Psoas muscle (tissue), 8 donors: ENCODE results near the gene NNT. TPM values are rescaled to one million over a fixed set of nuclear protein-coding genes. Genes with fewer than 3 reads are reported as not detected.
"Not testable (repeated sequence)": the region's sequence is repeated elsewhere in the genome, so short reads cannot be mapped to it uniquely, and the experiment has no call there.

Source experiments
- ATAC-seq, 4 donors: fragments of 200-7000 bp; cut with Tn5 transposase; one replicate each; pipeline ENCODE4 v1.9.1; 2020; ENCODE audit warnings: moderate library complexity in 3 of 4, mild to moderate bottlenecking in 2 of 4
- DNase-seq, 2 donors: peaks; one replicate each; pipeline ENCODE4 v3.0.0-alpha.2; 2020
- H3K27ac ChIP-seq: fragments of 200-600 bp; one replicate; pipeline ENCODE4 v1.8.0; 2022
- H3K27me3 ChIP-seq, 3 donors: fragments of 200-600 bp in 1 of 3; one replicate each; pipeline versions ENCODE4 v1.6.1 to v1.8.0; 2013 to 2022; ENCODE audit warnings: low read length in 2 of 3, mild to moderate bottlenecking in 2 of 3, moderate library complexity in 1 of 3; ENCODE audit not compliant: insufficient read depth in 3 of 3
- H3K36me3 ChIP-seq, 2 donors: fragments of 200-600 bp in 1 of 2; one replicate each; pipeline versions ENCODE4 v1.6.1 to v1.8.0; 2013 to 2022; ENCODE audit warnings: low read depth in 1 of 2, mild to moderate bottlenecking in 1 of 2, moderate library complexity in 1 of 2; ENCODE audit not compliant: insufficient read depth in 1 of 2
- H3K4me1 ChIP-seq: fragments of 200-600 bp; one replicate; pipeline ENCODE4 v1.8.0; 2022
- H3K4me3 ChIP-seq: fragments of 200-600 bp; one replicate; pipeline ENCODE4 v1.8.0; 2022; ENCODE audit warnings: mild to moderate bottlenecking
- H3K9me3 ChIP-seq: fragments of 200-600 bp; one replicate; pipeline ENCODE4 v1.8.0; 2022
- WGBS, 3 donors: extraction: QIAGEN DNeasy Blood & Tissue Kit; methylation state at CpG; one replicate each; pipeline versions ENCODE4 v1.1.6 to v1.1.7; 2013; 5-methylcytosine and 5-hydroxymethylcytosine counted together
- intact Hi-C, 2 donors: fragments of 100-400 bp; cut with DNase I; formaldehyde crosslinking; loops; one replicate each; pipeline versions ENCODE4 v1.11.0 to v1.14.2; 2022
- polyA plus RNA-seq, 3 donors: library from polyadenylated mRNA; stranded (reverse); fragments of 200-250 nt; gene quantifications; one replicate each; pipeline ENCODE4 v1.2.3, GENCODE V29; 2013
- total RNA-seq, 4 donors: library from RNA; stranded (reverse); fragmentation: NEBNext Ultra II Directional in 2 of 4; extraction: Animal tissue kit (Norgen Biotek cat#: 25700) in 2 of 4; gene quantifications; one replicate each; pipeline versions ENCODE4 v1.2.1 to v1.2.4, GENCODE V29; 2021 to 2023
- TF ChIP-seq, protein P1 (sequence below): fragments of 200-600 bp; IDR thresholded peaks from one replicate; pipeline ENCODE4 v1.8.0; 2022; ENCODE audit warnings: antibody characterized with exemption
- donor health status: healthy with polysubstance abuse.
- donor health status: DM: no; HTN: no; CAD: no; lungs with moderate emphysema.
- donor health status: Bipolar disorder and iron deficiency.
- donor health status: healthy.
- donor health status: DM: yes; HTN: yes; CAD: no.
- donor health status: DM: no; HTN: no; CAD: no.
- donor health status: DM: no; HTN: no; CAD: no.
- donor health status: DM: yes; HTN: yes; CAD: no.

The NNT gene
- total and polyA plus RNA-seq, 7 donors: 108 to 442 (median 216) TPM

DNA sequence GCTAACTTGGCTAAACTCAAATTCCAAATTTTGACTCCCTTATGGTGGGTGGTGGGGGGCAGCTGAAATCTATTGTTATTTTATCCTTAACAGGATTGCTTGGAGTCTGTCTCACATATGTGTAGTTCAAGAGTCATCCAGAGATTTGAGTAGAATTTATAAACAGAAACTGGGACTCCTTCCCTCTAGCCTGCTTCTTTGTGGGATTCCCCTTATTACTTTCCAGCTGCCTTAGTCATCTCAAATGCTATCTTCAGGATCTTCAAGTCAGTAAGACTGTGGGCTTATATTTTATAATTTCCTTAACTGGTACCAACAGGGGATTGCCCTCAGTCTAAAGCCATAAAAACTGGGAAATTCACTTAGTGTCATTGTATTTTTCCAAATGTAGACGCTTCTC, 55.5 kb downstream of the NNT start:
- DNase-seq (no peak), ATAC-seq (peak in 2 of 4 donors; percentile 17 to 32)
- H3K4me3 ChIP-seq: no peak overlapping the region
- peaks cover 4 to 81% of the 10 kb centered on the region in 2 donors for H3K36me3 ChIP-seq
- TF ChIP-seq, protein P1, sequence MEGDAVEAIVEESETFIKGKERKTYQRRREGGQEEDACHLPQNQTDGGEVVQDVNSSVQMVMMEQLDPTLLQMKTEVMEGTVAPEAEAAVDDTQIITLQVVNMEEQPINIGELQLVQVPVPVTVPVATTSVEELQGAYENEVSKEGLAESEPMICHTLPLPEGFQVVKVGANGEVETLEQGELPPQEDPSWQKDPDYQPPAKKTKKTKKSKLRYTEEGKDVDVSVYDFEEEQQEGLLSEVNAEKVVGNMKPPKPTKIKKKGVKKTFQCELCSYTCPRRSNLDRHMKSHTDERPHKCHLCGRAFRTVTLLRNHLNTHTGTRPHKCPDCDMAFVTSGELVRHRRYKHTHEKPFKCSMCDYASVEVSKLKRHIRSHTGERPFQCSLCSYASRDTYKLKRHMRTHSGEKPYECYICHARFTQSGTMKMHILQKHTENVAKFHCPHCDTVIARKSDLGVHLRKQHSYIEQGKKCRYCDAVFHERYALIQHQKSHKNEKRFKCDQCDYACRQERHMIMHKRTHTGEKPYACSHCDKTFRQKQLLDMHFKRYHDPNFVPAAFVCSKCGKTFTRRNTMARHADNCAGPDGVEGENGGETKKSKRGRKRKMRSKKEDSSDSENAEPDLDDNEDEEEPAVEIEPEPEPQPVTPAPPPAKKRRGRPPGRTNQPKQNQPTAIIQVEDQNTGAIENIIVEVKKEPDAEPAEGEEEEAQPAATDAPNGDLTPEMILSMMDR: no peak
- H3K9me3 ChIP-seq: no peaks in the 10 kb centered on the region
- H3K4me1 ChIP-seq: no peaks in the 10 kb centered on the region
- intact Hi-C loops: no loop called here
- no peaks in the 10 kb centered on the region for H3K27me3 ChIP-seq
- 84 to 87% (median 85%) methylated on average over 1 of the region's 1 CpG for WGBS, 3 donors
- peak overlapping the region; percentile 39 for H3K27ac ChIP-seq

DNA sequence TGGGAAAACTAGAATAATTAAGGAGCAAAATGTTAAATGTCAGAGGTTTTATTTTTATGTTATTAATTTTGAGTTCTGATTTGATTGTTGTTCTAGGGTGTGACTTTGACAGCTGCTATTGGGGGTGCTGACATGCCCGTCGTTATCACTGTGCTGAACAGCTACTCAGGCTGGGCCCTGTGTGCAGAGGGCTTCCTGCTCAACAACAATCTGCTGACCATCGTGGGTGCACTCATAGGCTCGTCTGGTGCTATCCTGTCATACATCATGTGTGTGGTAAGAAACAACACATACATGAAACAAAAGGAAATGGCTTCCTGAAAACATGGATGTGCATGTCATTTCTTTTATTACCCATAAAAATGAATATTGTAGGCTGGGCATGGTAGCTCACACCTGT, 56.1 kb downstream of the NNT start:
- WGBS, 3 donors: 80 to 96% (median 87%) methylated on average over 4 of the region's 4 CpGs

DNA sequence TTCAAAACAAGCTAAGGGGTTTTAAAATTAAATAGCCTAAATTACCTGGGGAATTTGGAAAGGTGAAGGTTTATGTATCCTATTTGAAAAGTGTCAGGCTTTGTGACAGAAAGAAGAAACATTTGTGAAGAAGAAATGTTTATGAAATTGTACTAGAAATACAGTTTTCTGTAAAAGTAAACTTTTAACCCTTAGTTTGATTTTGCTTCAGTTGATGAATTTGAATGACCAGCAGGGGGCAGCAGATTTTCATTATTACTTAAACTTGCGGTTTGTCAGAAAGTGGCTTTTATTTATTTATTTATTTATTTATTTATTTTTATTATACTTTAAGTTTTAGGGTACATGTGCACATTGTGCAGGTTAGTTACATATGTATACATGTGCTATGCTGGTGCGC, 58.1 kb downstream of the NNT start:
- no peak for DNase-seq
- TF ChIP-seq, protein P1: peak; percentile 52
- no peaks in the 10 kb centered on the region for H3K4me1 ChIP-seq
- H3K9me3 ChIP-seq: no peaks in the 10 kb centered on the region
- WGBS, 3 donors: 43 to 76% (median 49%) methylated on average over 1 of the region's 2 CpGs
- H3K4me3 ChIP-seq: no peak overlapping the region
- no peaks in the 10 kb centered on the region for H3K27me3 ChIP-seq
- H3K27ac ChIP-seq: no peak overlapping the region
- peaks cover 4 to 68% of the 10 kb centered on the region in 2 donors for H3K36me3 ChIP-seq
- no peak for ATAC-seq
- intact Hi-C loops: no loop called here

More for the DNA sequence above, 56.1 kb downstream of the NNT start:
- Histone ChIP-seq H3K36me3 (peaks cover 4 to 80% of the 10 kb centered on the region in 2 donors), H3K27me3 (no peaks in the 10 kb centered on the region), H3K9me3 (no peaks in the 10 kb centered on the region), H3K4me3 (no peak overlapping the region), H3K4me1 (no peaks in the 10 kb centered on the region), H3K27ac (no peak overlapping the region)
- DNase-seq: no peak
- intact Hi-C loops: no loop called here
- TF ChIP-seq, protein P1: no peak
- ATAC-seq: no peak

DNA sequence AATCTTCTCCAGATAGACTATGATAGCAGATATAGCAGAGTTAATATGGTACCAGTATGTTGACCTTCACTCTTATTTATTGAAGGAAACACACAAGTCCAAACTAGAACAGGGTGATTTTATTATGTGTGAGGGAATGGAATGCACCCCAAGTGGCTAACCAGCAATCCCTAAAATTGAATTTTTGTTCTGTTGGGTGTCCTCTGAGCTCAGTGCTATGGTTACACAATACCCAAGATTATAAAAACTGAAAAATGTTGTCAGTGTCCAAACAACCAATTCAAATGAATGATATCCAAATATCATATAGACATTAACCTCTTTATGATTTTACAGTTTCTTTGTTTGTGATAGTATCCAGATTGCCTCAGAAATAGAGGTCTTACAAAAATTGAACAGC, 60.9 kb downstream of the NNT start:
- Histone ChIP-seq H3K4me1 (no peaks in the 10 kb centered on the region), H3K9me3 (no peaks in the 10 kb centered on the region), H3K27ac (no peak overlapping the region), H3K4me3 (no peak overlapping the region), H3K36me3 (peaks cover 0 to 39% of the 10 kb centered on the region in 2 donors), H3K27me3 (no peaks in the 10 kb centered on the region)
- ATAC-seq: peak in 1 of 4 donors; percentile 47
- no peak for DNase-seq
- intact Hi-C loops: no loop called here
- TF ChIP-seq, protein P1: no peak

DNA sequence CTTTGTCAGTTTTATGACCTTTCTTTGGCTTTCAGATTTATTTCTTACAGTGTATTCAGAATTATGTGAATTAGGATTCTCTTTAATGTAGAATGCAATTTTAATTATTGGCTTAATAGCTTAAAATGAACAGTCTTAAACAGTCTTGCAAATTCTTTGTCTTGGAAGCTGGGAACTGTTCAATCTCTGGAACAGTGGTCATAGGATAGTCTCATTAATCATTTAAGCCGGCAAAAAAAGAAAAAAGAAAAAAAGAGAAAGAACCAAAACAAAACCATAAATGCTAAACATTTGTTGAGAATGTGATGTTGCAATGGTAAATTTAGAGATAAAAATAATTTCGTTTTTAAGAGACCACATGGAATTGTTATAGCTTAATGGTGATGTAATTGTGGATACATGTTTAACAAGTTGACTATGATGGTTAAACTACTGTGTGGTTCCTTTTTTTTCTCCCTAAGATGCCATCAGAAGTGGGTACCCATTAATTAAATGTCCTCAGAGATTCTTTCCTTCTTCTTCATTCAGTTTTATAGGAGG, 61.6 kb downstream of the NNT start:
- peak in 1 of 4 donors; percentile 32 for ATAC-seq
- no peak overlapping the region for H3K27ac ChIP-seq
- TF ChIP-seq, protein P1: no peak

DNA sequence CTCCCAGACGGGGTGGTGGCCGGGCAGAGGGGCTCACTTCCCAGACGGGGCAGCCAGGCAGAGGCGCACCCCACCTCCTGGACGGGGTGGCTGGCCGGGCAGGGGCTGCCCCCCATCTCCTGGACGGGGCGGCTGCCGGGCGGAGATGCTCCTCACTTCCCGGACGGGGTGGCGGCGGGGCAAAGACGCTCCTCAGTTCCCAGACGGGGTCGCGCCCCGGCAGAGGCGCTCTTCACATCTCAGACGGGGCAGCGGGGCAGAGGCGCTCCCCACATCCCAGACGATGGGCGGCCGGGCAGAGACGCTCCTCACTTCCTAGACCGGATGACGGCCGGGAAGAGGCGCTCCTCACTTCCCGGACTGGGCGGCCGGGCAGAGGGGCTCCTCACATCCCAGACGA, 62.8 kb downstream of the NNT start:
- H3K36me3 ChIP-seq: peaks cover 0 to 21% of the 10 kb centered on the region in 2 donors
- H3K9me3 ChIP-seq, H3K27ac ChIP-seq, intact Hi-C loops, H3K4me3 ChIP-seq, H3K4me1 ChIP-seq, H3K27me3 ChIP-seq, ATAC-seq: not testable (repeated sequence)
- WGBS, 3 donors: 95 to 99% (median 98%) methylated on average over 25 to 35 of the region's 35 CpGs
- peak in 1 of 2 donors; percentile 45 for DNase-seq

More for the DNA sequence above, 61.6 kb downstream of the NNT start:
- intact Hi-C loops: no loop called here
- no peak overlapping the region for H3K4me3 ChIP-seq
- H3K36me3 ChIP-seq: peaks cover 0 to 33% of the 10 kb centered on the region in 2 donors
- no peaks in the 10 kb centered on the region for H3K4me1 ChIP-seq
- WGBS, 3 donors: 64 to 74% (median 72%) methylated on average over 2 of the region's 2 CpGs
- DNase-seq: no peak
- H3K9me3 ChIP-seq: no peaks in the 10 kb centered on the region
- H3K27me3 ChIP-seq: no peaks in the 10 kb centered on the region

DNA sequence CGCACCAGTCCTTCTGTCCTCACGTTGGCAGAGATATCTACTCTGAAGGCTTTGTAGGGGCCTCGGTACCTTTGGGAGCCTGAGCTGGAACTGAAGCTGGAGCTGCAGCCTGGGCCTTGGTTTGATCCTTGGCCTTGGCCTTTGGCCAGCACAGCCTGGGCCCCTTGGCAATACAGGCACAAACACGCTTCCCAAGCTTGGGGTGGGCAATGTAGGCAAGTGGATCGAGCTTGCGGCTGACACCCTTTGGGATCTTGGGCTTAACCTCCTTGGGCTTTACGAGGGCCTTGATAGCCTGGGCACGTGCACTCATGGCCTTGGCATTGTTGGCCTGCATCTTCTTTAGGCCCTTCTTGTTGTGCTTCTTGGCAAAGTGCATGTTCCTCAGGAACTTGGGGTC, 63.7 kb downstream of the NNT start:
- peaks cover 0 to 18% of the 10 kb centered on the region in 2 donors for H3K36me3 ChIP-seq
- WGBS, 3 donors: 93 to 99% (median 97%) methylated on average over 8 of the region's 8 CpGs
- intact Hi-C loops, H3K4me3 ChIP-seq, H3K27ac ChIP-seq, ATAC-seq, DNase-seq, H3K4me1 ChIP-seq, H3K9me3 ChIP-seq, H3K27me3 ChIP-seq: not testable (repeated sequence)
